ENCODE data around the gene CHRM1. TPM values are rescaled to one million over a fixed set of nuclear protein-coding genes. Genes with fewer than 3 reads are reported as not detected.

CHRM1 gene
- total RNA-seq, 1 donor from 2014 or later, result 6.8 TPM

- no peak for ATAC-seq
- peaks cover 64% of the 10 kb centered on the region for H3K36me3 ChIP-seq
- no peak for DNase-seq
- peaks cover 79% of the 10 kb centered on the region for H3K4me1 ChIP-seq
- H3K4me3 ChIP-seq, result no peak overlapping the region
- intact Hi-C loops (cut with DNase I), result no loop called here
- H3K9me3 ChIP-seq, result no peaks in the 10 kb centered on the region
- H3K27ac ChIP-seq, result no peak overlapping the region
- no peaks in the 10 kb centered on the region for H3K27me3 ChIP-seq (ENCODE audit: low read depth)
- no peak for TF ChIP-seq CTCF (IDR thresholded peaks at IDR 0.05)
Measured at GRCh38 chr11:62888406-62888805, 32.8 kb downstream of the CHRM1 start.

- H3K4me3 ChIP-seq, result peak overlapping the region; percentile 4
- ATAC-seq, result no peak
- no peak for DNase-seq
- H3K9me3 ChIP-seq, result no peaks in the 10 kb centered on the region
- no peak for TF ChIP-seq CTCF (IDR thresholded peaks at IDR 0.05)
- intact Hi-C loops (cut with DNase I), result no loop called here
- H3K36me3 ChIP-seq, result peaks cover 75% of the 10 kb centered on the region
- peaks cover 84% of the 10 kb centered on the region for H3K4me1 ChIP-seq
- no peaks in the 10 kb centered on the region for H3K27me3 ChIP-seq (ENCODE audit: low read depth)
- H3K27ac ChIP-seq, result no peak overlapping the region
Measured at GRCh38 chr11:62885137-62885750, 35.9 kb downstream of the CHRM1 start.

GRCh38 chr11:62883673-62884072, 37.5 kb downstream of the CHRM1 start:
- no peak for TF ChIP-seq CTCF (IDR thresholded peaks at IDR 0.05)
- Histone ChIP-seq H3K27me3 (ENCODE audit: low read depth) (no peaks in the 10 kb centered on the region), H3K4me1 (peaks cover 84% of the 10 kb centered on the region), H3K36me3 (peaks cover 64% of the 10 kb centered on the region), H3K9me3 (no peaks in the 10 kb centered on the region), H3K4me3 (peak overlapping the region; percentile 93), H3K27ac (peak overlapping the region; percentile 26)
- intact Hi-C loops (cut with DNase I), result no loop called here
- ATAC-seq (no peak), DNase-seq (no peak)

GRCh38 chr11:62882788-62883501, 38.2 kb downstream of the CHRM1 start:
- Histone ChIP-seq H3K4me1 (peaks cover 78% of the 10 kb centered on the region), H3K27me3 (ENCODE audit: low read depth) (no peaks in the 10 kb centered on the region), H3K36me3 (peaks cover 57% of the 10 kb centered on the region), H3K27ac (peak overlapping the region; percentile 99), H3K4me3 (peak overlapping the region; percentile 93), H3K9me3 (no peaks in the 10 kb centered on the region)
- TF ChIP-seq CTCF (IDR thresholded peaks at IDR 0.05), result no peak
- intact Hi-C loops (cut with DNase I), result no loop called here
- ATAC-seq (no peak), DNase-seq (no peak)

GRCh38 chr11:62882431-62882749, 38.8 kb downstream of the CHRM1 start:
- Histone ChIP-seq H3K9me3 (no peaks in the 10 kb centered on the region), H3K27ac (peak overlapping the region; percentile 99), H3K4me3 (peak overlapping the region; percentile 93), H3K4me1 (peaks cover 74% of the 10 kb centered on the region), H3K36me3 (peaks cover 51% of the 10 kb centered on the region), H3K27me3 (ENCODE audit: low read depth) (no peaks in the 10 kb centered on the region)
- intact Hi-C loops (cut with DNase I), result no loop called here
- DNase-seq (no peak), ATAC-seq (no peak)
- no peak for TF ChIP-seq CTCF (IDR thresholded peaks at IDR 0.05)
